ENCODE data around the gene CBX7.

Gene CBX7

DNA sequence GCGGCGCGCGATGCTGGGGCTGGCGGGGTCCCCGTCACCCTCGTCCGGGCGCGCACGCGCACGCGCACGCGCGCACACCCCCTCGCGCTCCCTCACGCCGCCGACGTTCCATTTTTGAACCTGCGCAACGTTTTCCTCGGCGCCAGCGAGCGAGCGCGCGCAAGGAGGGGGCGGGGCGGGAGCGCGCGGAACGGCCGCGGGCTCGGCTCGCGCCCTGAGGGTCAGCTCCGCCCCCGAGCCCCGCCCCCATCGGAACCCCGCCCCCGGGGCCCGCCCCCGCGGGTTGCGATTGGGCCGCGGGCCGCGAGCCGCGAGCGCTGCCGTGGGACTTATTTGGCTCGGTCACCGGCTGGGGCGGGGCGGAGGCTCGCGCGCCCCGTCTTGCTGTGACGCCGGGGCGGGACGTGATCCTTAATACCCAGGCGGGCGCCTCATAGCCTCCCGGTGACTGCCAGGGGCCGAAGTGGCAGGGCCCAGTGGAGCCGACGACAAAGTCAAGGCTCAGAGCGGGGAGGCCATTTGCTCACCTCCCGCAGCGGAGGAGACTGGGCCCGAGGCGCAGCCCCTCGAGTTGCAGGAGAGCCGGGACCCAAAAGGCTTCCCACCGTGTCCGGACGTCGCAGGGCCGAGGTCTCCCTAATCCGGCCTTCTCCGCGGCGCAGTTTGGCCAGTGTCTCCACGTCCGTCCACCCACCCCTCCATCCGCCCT, at the start of gene CBX7:
Gene CBX7 (minus strand): TSS at position 170 of the 709 bp plus-strand sequence. CDS start 236 bp downstream, outside the sequence.
- peak; percentile 96 for DNase-seq

- no peak for DNase-seq
These were observed 45.1 kb upstream of the CBX7 start for GRCh38 chr22:39197578-39197977.

DNA sequence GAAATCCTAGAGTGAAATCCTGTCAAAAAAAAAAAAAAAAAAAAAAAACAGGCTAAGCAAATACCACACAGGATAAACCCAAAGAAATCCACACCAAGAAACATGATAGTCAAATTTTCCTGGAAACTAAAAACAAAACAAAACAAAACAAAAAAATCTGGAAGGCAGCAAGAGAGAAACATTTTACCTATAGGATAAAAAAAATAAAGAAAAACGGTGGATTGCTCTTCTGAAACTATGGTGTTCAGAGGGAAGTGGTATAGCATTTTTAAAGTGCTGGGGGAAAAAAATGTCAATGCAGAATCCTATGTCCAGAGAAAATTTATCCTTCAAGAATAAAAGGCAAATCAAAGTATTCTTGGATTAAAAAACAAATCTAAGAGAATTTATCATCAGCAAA, 41.6 kb upstream of the CBX7 start:
- DNase-seq, result no peak

GRCh38 chr22:39188809-39189208, 36.3 kb upstream of the CBX7 start:
- DNase-seq, result no peak

- no peak for DNase-seq
These were observed 33.1 kb upstream of the CBX7 start for GRCh38 chr22:39185601-39186012.

GRCh38 chr22:39184586-39185577, 32.4 kb upstream of the CBX7 start:
- no peak for DNase-seq

GRCh38 chr22:39183991-39184585, 31.6 kb upstream of the CBX7 start:
- no peak for DNase-seq

DNA sequence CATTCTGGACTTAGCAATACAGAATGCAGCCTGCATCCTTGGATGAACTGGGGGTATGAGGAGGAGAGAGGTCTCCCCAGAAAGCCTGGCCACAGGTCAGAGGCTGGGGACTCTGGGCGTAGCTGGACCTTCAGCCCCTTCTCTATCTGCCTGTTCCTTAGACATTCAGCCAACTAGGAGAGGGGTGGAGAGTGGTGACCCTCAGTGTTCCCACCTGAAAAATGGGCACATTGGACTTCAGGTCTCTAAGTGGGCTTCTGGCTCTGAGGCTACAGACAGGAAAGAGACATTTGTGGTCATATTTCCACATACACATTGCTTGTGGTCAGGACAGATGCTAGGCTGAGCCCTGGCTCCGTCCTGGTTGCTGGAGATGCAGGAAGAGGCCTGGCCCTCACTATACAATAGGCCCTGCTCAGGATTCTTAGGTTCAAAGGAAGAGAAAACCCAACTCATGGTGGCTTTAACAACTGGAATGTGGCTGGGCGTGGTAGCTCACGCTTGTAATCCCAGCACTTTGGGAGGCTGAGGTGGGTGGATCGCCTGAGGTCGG, 30.1 kb upstream of the CBX7 start:
- DNase-seq, result no peak

DNA sequence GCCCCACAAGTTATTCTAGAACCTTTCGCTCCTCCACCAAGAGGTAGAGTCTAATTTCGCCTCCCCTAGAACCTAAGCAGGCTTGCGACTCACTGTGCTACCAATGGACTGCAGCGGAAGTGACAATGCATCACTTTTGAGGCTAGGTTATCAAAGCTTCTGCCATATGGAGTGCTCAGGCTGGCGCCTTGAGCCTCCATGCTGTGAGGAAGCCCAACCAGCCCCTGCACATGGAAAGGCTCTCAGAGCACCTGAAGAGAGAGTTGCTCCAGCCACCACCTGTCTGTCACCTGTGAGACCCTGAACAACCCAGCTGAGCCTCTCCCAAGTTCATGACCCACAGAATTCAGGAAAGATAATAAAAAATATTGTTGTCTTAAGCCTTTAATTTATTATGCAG, 29.3 kb upstream of the CBX7 start:
- no peak for DNase-seq

DNA sequence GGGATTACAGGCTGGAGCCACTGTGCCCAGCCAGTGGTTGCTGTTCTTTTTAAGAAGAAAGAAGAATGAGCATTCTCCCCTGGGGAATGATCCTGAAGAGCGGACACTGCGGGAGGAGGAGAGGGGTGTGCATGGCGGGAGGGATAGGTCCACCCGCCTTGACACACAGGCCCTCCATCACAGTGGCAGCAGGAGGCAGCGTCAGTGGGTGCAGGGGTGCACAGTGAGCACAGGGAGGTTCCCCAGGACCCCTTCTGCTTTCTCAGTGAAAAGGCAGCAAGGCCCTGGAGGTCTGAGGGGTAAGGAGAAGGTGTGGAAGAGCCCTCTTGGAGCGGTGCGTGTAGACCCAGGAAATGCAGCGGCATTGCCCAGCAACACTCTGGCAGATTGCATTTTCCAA, 28.9 kb upstream of the CBX7 start:
- no peak for DNase-seq

DNA sequence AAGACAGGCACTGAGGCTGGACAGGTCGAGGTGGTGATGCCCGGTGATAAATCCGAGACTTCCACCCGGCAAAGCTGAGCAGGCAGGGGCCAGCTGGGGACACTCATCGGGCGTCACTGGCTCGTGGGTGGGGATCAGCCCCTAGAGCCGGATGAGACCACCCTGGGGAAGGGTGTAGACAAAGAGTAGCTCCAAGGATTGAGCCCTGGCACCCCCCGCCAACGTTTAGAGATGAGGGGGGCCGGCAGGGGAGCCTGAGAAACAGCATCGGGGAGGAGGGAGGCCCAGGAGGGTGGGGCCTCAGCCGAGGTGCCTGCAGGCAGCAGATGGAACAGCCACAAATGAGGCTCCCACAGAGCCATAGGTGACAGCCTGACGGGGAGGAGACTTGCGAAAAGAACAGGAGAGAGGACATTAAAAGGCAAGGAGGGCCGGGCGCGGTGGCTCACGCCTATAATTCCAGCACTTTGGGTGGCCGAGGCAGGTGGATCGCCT, 27.4 kb upstream of the CBX7 start:
- no peak for DNase-seq

DNA sequence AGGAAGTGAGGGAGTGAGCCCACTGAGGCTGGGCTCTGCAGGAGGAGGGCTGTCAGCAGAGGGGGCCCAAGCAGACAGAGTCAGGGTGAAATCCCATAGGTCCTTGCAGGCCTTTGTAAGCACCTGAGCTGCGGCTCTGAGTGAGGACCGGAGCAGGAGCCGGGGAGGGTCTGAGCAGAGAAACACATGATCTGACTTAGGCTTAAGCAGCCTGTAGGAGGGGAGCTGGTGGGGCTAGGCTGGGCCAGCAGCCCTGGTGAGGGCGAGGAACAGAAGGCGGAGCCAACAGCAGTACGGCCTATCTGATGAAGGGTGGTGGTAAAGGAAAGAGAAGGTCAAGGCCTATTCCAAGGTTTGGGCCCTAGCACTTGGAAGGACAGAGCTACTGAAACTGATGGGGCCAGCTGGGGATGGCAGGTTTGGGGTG, 26.9 kb upstream of the CBX7 start:
- no peak for DNase-seq

- no peak for DNase-seq
These were observed 26.0 kb upstream of the CBX7 start for GRCh38 chr22:39178206-39179111.

DNA sequence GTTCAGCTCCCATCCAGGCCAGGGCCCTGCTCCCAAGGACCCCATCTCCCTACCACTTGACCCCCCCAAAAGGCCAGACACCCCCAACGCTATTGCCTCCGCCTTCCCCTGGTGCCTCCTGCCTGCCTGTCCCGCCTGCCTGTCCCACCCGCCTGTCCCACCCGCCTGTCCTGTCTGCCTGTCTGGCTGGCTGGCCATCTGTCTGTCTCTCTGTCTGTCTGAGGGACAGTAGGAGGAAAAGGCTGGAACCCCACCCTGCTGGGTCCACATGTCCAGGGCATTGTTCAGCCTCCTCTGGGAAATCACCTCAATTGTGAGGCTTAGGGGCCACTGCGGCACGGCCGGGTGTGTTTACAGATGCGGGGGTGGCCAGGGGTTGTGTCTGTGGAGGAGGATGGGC, 25.3 kb upstream of the CBX7 start:
- DNase-seq, result no peak

DNA sequence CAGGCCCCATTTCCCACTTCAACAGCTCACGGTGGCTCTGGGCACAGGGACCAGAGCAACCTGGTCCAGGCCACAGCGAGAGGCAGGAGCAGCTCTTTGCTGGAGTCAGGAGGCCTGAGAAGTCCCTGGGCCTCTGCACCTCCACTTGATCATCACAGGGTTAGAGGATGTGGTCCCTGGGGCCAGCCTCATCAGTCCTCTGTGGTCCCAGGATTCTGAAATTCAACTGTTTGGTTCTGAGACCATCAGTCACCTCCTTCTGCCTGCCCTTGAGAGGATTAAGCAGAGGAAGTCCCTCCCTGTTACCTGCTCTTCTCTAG, 24.9 kb upstream of the CBX7 start:
- DNase-seq, result no peak

DNA sequence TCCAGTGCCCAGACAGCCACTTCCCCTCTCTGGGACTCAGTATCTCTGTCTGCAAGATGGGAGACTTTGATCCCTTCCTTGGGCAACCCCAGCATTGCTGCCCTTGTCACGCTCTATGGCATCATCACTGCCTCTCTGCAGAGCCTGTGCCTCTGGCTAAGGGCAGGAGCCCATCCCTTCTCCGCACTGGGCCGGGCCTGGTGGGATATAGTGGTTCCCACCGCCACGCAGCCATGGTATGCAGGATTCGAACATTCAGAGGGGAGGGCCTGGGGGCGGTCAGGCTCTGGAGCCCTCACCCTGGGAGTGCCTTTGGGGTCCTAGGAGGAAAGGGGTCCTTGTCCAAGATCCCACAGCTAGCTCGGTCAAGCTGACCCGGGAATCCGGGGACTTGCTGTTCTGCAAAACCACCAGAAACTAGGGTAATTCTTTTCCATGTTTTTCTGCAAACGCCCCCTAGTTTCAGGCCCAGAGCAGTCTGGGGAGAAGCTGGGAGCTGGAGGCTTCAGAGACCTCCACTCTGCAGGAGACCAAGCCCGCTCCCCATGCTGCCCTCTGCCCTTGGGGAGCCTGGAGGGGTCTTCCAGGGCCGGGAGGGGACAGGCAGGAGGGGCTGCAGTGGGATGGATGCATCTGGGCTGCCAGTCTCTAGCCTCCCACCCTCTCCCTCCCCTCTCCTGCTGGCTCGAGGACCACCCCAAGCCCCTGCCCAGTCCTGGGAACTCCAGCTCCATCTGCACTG, 24.4 kb upstream of the CBX7 start:
- no peak for DNase-seq

- no peak for DNase-seq
These were observed 23.7 kb upstream of the CBX7 start for GRCh38 chr22:39176143-39176713.

GRCh38 chr22:39175353-39176142, 23.1 kb upstream of the CBX7 start:
- DNase-seq, result no peak

- DNase-seq, result peak; percentile 70
These were observed 22.2 kb upstream of the CBX7 start for GRCh38 chr22:39174498-39175352.
